GM12878 (cell line): ENCODE measurements around the gene ANAPC16. TPM values are rescaled to one million over a fixed set of nuclear protein-coding genes. Genes with fewer than 3 reads are reported as not detected.

Experiments used
- ATAC-seq: fragments of 200-7000 bp; cut with Tn5 transposase; 3 replicates; pipeline ENCODE4 v1.9.1; 2020; ENCODE audit warnings: mild to moderate bottlenecking, moderate library complexity
- BruUV-seq: library from RNA; stranded (reverse); fragments of 400-500 nt; replicated peaks from 2 replicates; lab custom pipeline; 2021; lab: Mats Ljungman, UMichigan
- CTCF ChIA-PET: fragments of 300-600 bp; sonication (Branson Sonifier 250); formaldehyde crosslinking; extraction: SDS; loops from one replicate; lab custom pipeline; 2021; ENCODE audit warnings: inconsistent platforms; lab: Yijun Ruan, JAX
- POLR2A ChIA-PET: fragments of 350-600 bp; formaldehyde crosslinking; extraction: SDS; loops from one replicate; lab custom pipeline; 2021; ENCODE audit warnings: inconsistent platforms; lab: Charles Lee
- RAD21 ChIA-PET: fragments of 300-600 bp; sonication (Branson Sonifier 250); formaldehyde crosslinking; loops from one replicate; lab custom pipeline; 2023; ENCODE audit warnings: antibody characterized with exemption; ENCODE audit not compliant: unreplicated experiment; lab: Charles Lee
- SMC1A ChIA-PET: fragments of 300-600 bp; sonication (Branson Sonifier 250); formaldehyde crosslinking; loops from one replicate; lab custom pipeline; 2023; ENCODE audit not compliant: unreplicated experiment, uncharacterized antibody; lab: Charles Lee
- DNase-seq: peaks from one replicate; pipeline ENCODE4 v3.0.0-alpha.2; 2011; ENCODE audit warnings: low read depth, low spot score
- FAIRE-seq: peaks from 3 replicates; lab custom pipeline; 2011; peaks lifted over from hg19 to GRCh38; lab: Jason Lieb, UNC
- H2AFZ ChIP-seq: 2 replicates; pipeline ENCODE4 v1.6.0; 2011; ENCODE audit warnings: low read depth, low read length, control low read depth; ENCODE audit not compliant: control insufficient read depth
- H3K27ac ChIP-seq: 2 replicates; pipeline ENCODE4 v1.5.1; 2011; ENCODE audit warnings: control low read depth; ENCODE audit not compliant: control insufficient read depth, insufficient read depth
- H3K27me3 ChIP-seq, 2 experiments: replicated peaks in 1 of 2; 2 replicates each; pipeline versions ENCODE4 v1.6.0 to v1.6.1; 2011; ENCODE audit warnings: low read length in 1 of 2; ENCODE audit not compliant: control insufficient read depth in 2 of 2, insufficient read depth in 2 of 2
- H3K36me3 ChIP-seq, 2 experiments: 2 replicates each; pipeline ENCODE4 v1.5.1; 2011; ENCODE audit warnings: low read length in 1 of 2; ENCODE audit not compliant: control insufficient read depth in 2 of 2, insufficient read depth in 2 of 2
- H3K4me1 ChIP-seq: 2 replicates; pipeline ENCODE4 v1.6.1; 2011; ENCODE audit warnings: mild to moderate bottlenecking, low read length, moderate library complexity, mixed read lengths; ENCODE audit not compliant: control insufficient read depth, insufficient read depth
- H3K4me2 ChIP-seq: 2 replicates; pipeline ENCODE4 v1.6.0; 2011; ENCODE audit warnings: control low read depth; ENCODE audit not compliant: control insufficient read depth, insufficient read depth
- H3K4me3 ChIP-seq: fragments of 200-600 bp; sonication (generic); 2 replicates; pipeline ENCODE4 v1.5.1; 2016
- H3K79me2 ChIP-seq: 2 replicates; pipeline ENCODE4 v1.6.0; 2011; ENCODE audit warnings: low read length; ENCODE audit not compliant: control insufficient read depth, insufficient read depth
- H3K9ac ChIP-seq: 2 replicates; pipeline ENCODE4 v1.8.0; 2011; ENCODE audit warnings: low read length, control low read depth, mixed read lengths; ENCODE audit not compliant: control insufficient read depth, insufficient read depth
- H3K9me3 ChIP-seq: replicated peaks from 3 replicates; pipeline ENCODE4 v1.5.1; 2011; ENCODE audit warnings: mild to moderate bottlenecking, low read length; ENCODE audit not compliant: control insufficient read depth, insufficient read depth
- H4K20me1 ChIP-seq: 2 replicates; pipeline ENCODE4 v1.6.0; 2011; ENCODE audit not compliant: control insufficient read depth, insufficient read depth
- BCL11A ChIP-seq: IDR thresholded peaks from 2 replicates; pipeline ENCODE4 v1.6.1; 2011; ENCODE audit warnings: low read depth, low read length
- CBX3 ChIP-seq: fragments of 200-600 bp; sonication (generic); IDR thresholded peaks from 2 replicates; pipeline ENCODE4 v1.6.1; 2016; ENCODE audit warnings: low read depth, borderline replicate concordance
- CHD1 ChIP-seq: IDR thresholded peaks from 2 replicates; pipeline ENCODE4 v1.6.1; 2012; ENCODE audit warnings: low read depth, low read length, improper control_type of control experiment
- CHD4 ChIP-seq: fragments of 200-600 bp; sonication (generic); IDR thresholded peaks from 2 replicates; pipeline ENCODE4 v1.6.1; 2016; ENCODE audit warnings: mild to moderate bottlenecking
- FOXM1 ChIP-seq: IDR thresholded peaks from 2 replicates; pipeline ENCODE4 v1.6.1; 2012; ENCODE audit warnings: low read depth, mild to moderate bottlenecking, inconsistent platforms, low read length, moderate library complexity
- KLF5 ChIP-seq: fragments of 450-650 bp; IDR thresholded peaks from 2 replicates; pipeline ENCODE4 v1.6.1; 2014; ENCODE audit warnings: mild to moderate bottlenecking; ENCODE audit not compliant: partially characterized antibody
- MTA3 ChIP-seq: IDR thresholded peaks from 2 replicates; pipeline ENCODE4 v1.6.1; 2012; ENCODE audit warnings: low read length, inconsistent platforms, borderline replicate concordance
- MXI1 ChIP-seq: fragments of 150-350 bp; IDR thresholded peaks from 2 replicates; pipeline ENCODE4 v1.6.1; 2011; ENCODE audit warnings: low read depth, mild to moderate bottlenecking, inconsistent platforms, low read length, improper control_type of control experiment
- MYC ChIP-seq: IDR thresholded peaks from 2 replicates; pipeline ENCODE4 v1.6.1; 2011; ENCODE audit warnings: mild to moderate bottlenecking, low read length, moderate library complexity, inconsistent platforms; ENCODE audit not compliant: insufficient read depth, insufficient replicate concordance, insufficient read length, severe bottlenecking
- NR2C2 ChIP-seq: IDR thresholded peaks from 2 replicates; pipeline ENCODE4 v1.6.1; 2011; ENCODE audit warnings: borderline replicate concordance, low read depth; ENCODE audit not compliant: control insufficient read depth, insufficient read length
- RFX5 ChIP-seq: IDR thresholded peaks from 2 replicates; pipeline ENCODE4 v1.6.1; 2011; ENCODE audit warnings: low read depth, low read length, improper control_type of control experiment
- RUNX3 ChIP-seq: IDR thresholded peaks from 2 replicates; pipeline ENCODE4 v1.6.1; 2012; ENCODE audit warnings: low read length, inconsistent platforms
- SMC3 ChIP-seq: IDR thresholded peaks from 2 replicates; pipeline ENCODE4 v1.6.1; 2011; ENCODE audit warnings: low read length, improper control_type of control experiment, borderline replicate concordance
- ZNF217 ChIP-seq: fragments of 450-650 bp; IDR thresholded peaks from 2 replicates; pipeline ENCODE4 v1.6.1; 2017; ENCODE audit warnings: antibody characterized with exemption, mild to moderate bottlenecking
- WGBS: methylation state at CpG from one replicate; pipeline ENCODE4 v1.1.6; 2016; ENCODE audit warnings: low lambda C conversion rate; ENCODE audit not compliant: insufficient replicate concordance, insufficient coverage; ENCODE audit errors: missing lambda C conversion rate; 5-methylcytosine and 5-hydroxymethylcytosine counted together
- in situ Hi-C: fragments of 300-500 bp; cut with MboI; formaldehyde crosslinking; loops from 9 replicates; pipeline ENCODE4 v1.14.3; 2018; ENCODE audit warnings: mixed read lengths
- intact Hi-C: fragments of 100-400 bp; cut with micrococcal nuclease; formaldehyde crosslinking; loops from one replicate; pipeline ENCODE4 v1.14.2; 2022; ENCODE audit not compliant: unreplicated experiment
- polyA plus RNA-seq, 11 experiments: library from polyadenylated mRNA; depleted of rRNA in 4 of 11; unstranded in 6 of 11; stranded (reverse) in 5 of 11; fragments of >200 nt; fragmentation: Nextera tagmentation in 4 of 11; fragmentation: Illumina TruSeq in 1 of 11; extraction: Ambion mirVana in 4 of 11; extraction: Trizol in 1 of 11; gene quantifications; 1 replicate in 1 of 11; 2 replicates in 10 of 11; pipeline versions ENCODE4 v1.2.1 to v1.2.3, GENCODE V29; 2011 to 2016; ENCODE audit warnings: inconsistent platforms in 2 of 11, missing spikeins in 2 of 11, low read depth in 1 of 11
- total RNA-seq, 4 experiments: library from RNA; depleted of rRNA in 3 of 4; stranded (reverse); fragments of >200 nt in 3 of 4; fragmentation: Illumina TruSeq in 1 of 4; extraction: Trizol in 1 of 4; gene quantifications; 2 replicates each; pipeline versions ENCODE4 v1.2.1 to v1.2.3, GENCODE V29; 2013 to 2021
- TF ChIP-seq, protein P1 (sequence below): fragments of 450-650 bp; IDR thresholded peaks from 2 replicates; pipeline ENCODE4 v1.6.1; 2017; ENCODE audit warnings: mild to moderate bottlenecking, moderate library complexity

ANAPC16 gene
- total and polyA plus RNA-seq, 10 of the 15 experiments (the other 5 are each of a cell fraction or from before 2014, with no cell fraction given): 66.9 to 208 (median 134) TPM

DNA sequence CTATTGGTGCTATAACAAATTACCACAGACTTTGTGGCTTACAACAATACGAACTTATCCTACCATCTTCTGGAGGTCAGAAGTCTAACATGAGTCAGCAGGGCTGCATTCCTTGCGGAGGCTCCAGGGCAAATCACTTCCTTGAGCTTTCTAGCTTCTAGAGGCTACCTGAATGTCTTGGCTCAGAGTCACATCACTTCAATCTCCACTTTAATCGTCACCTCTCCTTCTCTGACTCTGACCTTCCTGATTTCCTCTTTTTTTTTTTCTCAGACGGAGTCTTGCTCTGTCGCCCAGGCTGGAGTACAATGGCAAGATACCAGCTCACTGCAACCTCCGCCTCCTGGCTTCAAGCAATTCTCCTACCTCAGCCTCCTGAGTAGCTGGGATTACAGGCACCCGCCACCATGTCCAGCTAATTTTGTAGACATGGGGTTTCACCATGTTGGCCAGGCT, 44.6 kb upstream of the ANAPC16 start:
- SMC1A ChIA-PET: no interaction called here
- intact Hi-C loops: loop anchor here (5.0 kb wide), 1 partner anchor 46 kb away; the partner anchor contains the start of genes ANAPC16 and ASCC1
- H3K27ac ChIP-seq: no peak overlapping the region

DNA sequence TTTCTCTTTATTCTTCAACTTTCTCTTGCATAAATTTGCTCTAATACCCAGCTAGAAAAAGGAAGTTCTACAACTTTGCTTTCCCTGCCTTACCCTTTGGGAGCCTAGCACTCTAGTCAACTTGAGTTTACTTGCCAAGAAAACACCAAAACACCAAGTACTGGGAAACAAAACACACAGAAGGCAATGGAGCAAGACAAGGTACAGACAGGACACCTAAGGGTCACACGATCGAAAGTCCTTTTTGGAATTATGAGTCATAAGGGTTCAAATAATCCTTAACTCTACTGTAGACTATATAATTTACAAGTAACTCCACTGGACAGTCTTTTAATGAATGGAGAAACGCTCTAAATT, 42.6 kb upstream of the ANAPC16 start:
- peak overlapping the region; percentile 58 for H3K4me2 ChIP-seq
- POLR2A ChIA-PET: interaction anchor here (2.0 to 2.2 kb wide), 2 partner anchors 43 to 88 kb away, joined by 5 to 15 read pairs; partner anchors contain the start of genes ANAPC16 and ASCC1
- peak; percentile 31 for FAIRE-seq
- no peak for TF ChIP-seq KLF5
- TF ChIP-seq MXI1: no peak
- TF ChIP-seq MTA3: 0 out of 2 replicates have a peak, but pooled peaks have one; percentile 13
- TF ChIP-seq, protein P1, sequence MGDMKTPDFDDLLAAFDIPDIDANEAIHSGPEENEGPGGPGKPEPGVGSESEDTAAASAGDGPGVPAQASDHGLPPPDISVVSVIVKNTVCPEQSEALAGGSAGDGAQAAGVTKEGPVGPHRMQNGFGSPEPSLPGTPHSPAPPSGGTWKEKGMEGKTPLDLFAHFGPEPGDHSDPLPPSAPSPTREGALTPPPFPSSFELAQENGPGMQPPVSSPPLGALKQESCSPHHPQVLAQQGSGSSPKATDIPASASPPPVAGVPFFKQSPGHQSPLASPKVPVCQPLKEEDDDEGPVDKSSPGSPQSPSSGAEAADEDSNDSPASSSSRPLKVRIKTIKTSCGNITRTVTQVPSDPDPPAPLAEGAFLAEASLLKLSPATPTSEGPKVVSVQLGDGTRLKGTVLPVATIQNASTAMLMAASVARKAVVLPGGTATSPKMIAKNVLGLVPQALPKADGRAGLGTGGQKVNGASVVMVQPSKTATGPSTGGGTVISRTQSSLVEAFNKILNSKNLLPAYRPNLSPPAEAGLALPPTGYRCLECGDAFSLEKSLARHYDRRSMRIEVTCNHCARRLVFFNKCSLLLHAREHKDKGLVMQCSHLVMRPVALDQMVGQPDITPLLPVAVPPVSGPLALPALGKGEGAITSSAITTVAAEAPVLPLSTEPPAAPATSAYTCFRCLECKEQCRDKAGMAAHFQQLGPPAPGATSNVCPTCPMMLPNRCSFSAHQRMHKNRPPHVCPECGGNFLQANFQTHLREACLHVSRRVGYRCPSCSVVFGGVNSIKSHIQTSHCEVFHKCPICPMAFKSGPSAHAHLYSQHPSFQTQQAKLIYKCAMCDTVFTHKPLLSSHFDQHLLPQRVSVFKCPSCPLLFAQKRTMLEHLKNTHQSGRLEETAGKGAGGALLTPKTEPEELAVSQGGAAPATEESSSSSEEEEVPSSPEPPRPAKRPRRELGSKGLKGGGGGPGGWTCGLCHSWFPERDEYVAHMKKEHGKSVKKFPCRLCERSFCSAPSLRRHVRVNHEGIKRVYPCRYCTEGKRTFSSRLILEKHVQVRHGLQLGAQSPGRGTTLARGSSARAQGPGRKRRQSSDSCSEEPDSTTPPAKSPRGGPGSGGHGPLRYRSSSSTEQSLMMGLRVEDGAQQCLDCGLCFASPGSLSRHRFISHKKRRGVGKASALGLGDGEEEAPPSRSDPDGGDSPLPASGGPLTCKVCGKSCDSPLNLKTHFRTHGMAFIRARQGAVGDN: no peak
- TF ChIP-seq FOXM1: no peak
- no peak for TF ChIP-seq ZNF217
- TF ChIP-seq SMC3: no peak
- TF ChIP-seq BCL11A: no peak
- no peak for TF ChIP-seq NR2C2
- TF ChIP-seq MYC: no peak
- no peak for TF ChIP-seq RFX5
- no peak for TF ChIP-seq CHD1
- no peak; the same call in 1 of the 2 replicates for TF ChIP-seq RUNX3

More for the DNA sequence above, 44.6 kb upstream of the ANAPC16 start:
- Histone ChIP-seq H3K4me1 (peaks cover 33% of the 10 kb centered on the region), H3K36me3 (peaks cover 0 to 3% of the 10 kb centered on the region in 2 experiments; a peak in 2 of 4 replicates), H3K9me3 (no peaks in the 10 kb centered on the region), H4K20me1 (no peaks in the 10 kb centered on the region), H3K4me3 (no peak overlapping the region), H3K9ac (no peak overlapping the region), H2AFZ (no peak overlapping the region), H3K79me2 (no peaks in the 10 kb centered on the region)
- BruUV-seq: no TSS peak
- ATAC-seq (no peak), FAIRE-seq (no peak)
- ChIA-PET CTCF (no interaction called here), RAD21 (no interaction called here)
- in situ Hi-C loops: no loop called here
- TF ChIP-seq ZNF217: no peak
- TF ChIP-seq CBX3: no peak
- no peak for TF ChIP-seq CHD4
- TF ChIP-seq, all 136 proteins: peak for 0
- Histone ChIP-seq H3K27me3 (no peaks in the 10 kb centered on the region), H3K4me2 (no peak overlapping the region)
- POLR2A ChIA-PET: no interaction called here
- DNase-seq: no peak
- 84% methylated on average over 6 of the region's 7 CpGs for WGBS

More for the DNA sequence above, 42.6 kb upstream of the ANAPC16 start:
- 15% methylated on average over 3 of the region's 3 CpGs for WGBS
- in situ Hi-C loops (no loop called here), intact Hi-C loops (loop anchor here (5.0 kb wide), 1 partner anchor 44 kb away; the partner anchor contains the start of genes ANAPC16 and ASCC1)
- H3K36me3 ChIP-seq: peaks cover under 1 to 7% of the 10 kb centered on the region in 2 experiments; a peak in 2 of 4 replicates
- no peak overlapping the region for H2AFZ ChIP-seq
- ATAC-seq: peak; percentile 61
- DNase-seq: peak; percentile 56
- no peaks in the 10 kb centered on the region for H4K20me1 ChIP-seq
- no peaks in the 10 kb centered on the region for H3K79me2 ChIP-seq
- H3K4me1 ChIP-seq: peaks cover 35% of the 10 kb centered on the region
- no peaks in the 10 kb centered on the region for H3K9me3 ChIP-seq
- no peak overlapping the region for H3K9ac ChIP-seq
- SMC1A ChIA-PET: interaction anchor here (1.3 to 3.6 kb wide), 8 partner anchors 11 to 87 kb away, joined by 3 to 47 read pairs (median 8); partner anchors contain the start of genes ANAPC16 and ASCC1
- H3K4me3 ChIP-seq: no peak overlapping the region
- peak overlapping the region; percentile 67 for H3K27ac ChIP-seq
- RAD21 ChIA-PET: interaction anchor here (1.1 to 2.8 kb wide), 3 partner anchors 40 to 164 kb away, joined by 3 to 25 read pairs (median 8); no protein-coding TSS in a partner anchor
- CTCF ChIA-PET: interaction anchor here (0.6 to 2.8 kb wide), 9 partner anchors 8 to 164 kb away, joined by 3 to 22 read pairs (median 7); no protein-coding TSS in a partner anchor
- BruUV-seq: no TSS peak
- H3K27me3 ChIP-seq: no peaks in the 10 kb centered on the region
